ENCODE results near the gene PROM1.

PROM1 gene

GRCh38 chr4:16083241-16084191, at the start of gene PROM1:
PROM1 (minus strand) TSS chr4:16084023; CDS start chr4:16075906, 8,117 bp downstream.
- Mint-ChIP-seq H3K27me3 (peaks cover 84% of the 10 kb centered on the region), H3K36me3 (no peaks in the 10 kb centered on the region), H3K9me3 (peaks cover 2% of the 10 kb centered on the region), H3K4me3 (peak within 1 kb of the TSS; percentile 67), H3K4me1 (peaks cover 26% of the 10 kb centered on the region), H3K27ac (no peak within 1 kb of the TSS)
- ATAC-seq: no peak

GRCh38 chr4:16133406-16133805, 49.6 kb upstream of the PROM1 start:
- no peaks in the 10 kb centered on the region for H3K4me1 Mint-ChIP-seq
- H3K4me3 Mint-ChIP-seq: no peak overlapping the region
- peaks cover 2% of the 10 kb centered on the region for H3K9me3 Mint-ChIP-seq
- no peak for ATAC-seq
- no peak overlapping the region for H3K27ac Mint-ChIP-seq
- H3K27me3 Mint-ChIP-seq: peaks cover 36% of the 10 kb centered on the region
- no peaks in the 10 kb centered on the region for H3K36me3 Mint-ChIP-seq

- Mint-ChIP-seq H3K4me3 (no peak overlapping the region), H3K36me3 (no peaks in the 10 kb centered on the region), H3K4me1 (no peaks in the 10 kb centered on the region), H3K27me3 (peaks cover 24% of the 10 kb centered on the region), H3K9me3 (peaks cover 2% of the 10 kb centered on the region), H3K27ac (no peak overlapping the region)
- ATAC-seq: no peak
Observed at GRCh38 chr4:16131293-16131692, 47.5 kb upstream of the PROM1 start.

- ATAC-seq: no peak
- no peak overlapping the region for H3K27ac Mint-ChIP-seq
- H3K4me3 Mint-ChIP-seq: no peak overlapping the region
- H3K9me3 Mint-ChIP-seq: peaks cover under 1% of the 10 kb centered on the region
- peaks cover 10% of the 10 kb centered on the region for H3K27me3 Mint-ChIP-seq
- H3K36me3 Mint-ChIP-seq: no peaks in the 10 kb centered on the region
- H3K4me1 Mint-ChIP-seq: no peaks in the 10 kb centered on the region
Observed at GRCh38 chr4:16129336-16129735, 45.5 kb upstream of the PROM1 start.

GRCh38 chr4:16126714-16127113, 42.9 kb upstream of the PROM1 start:
- Mint-ChIP-seq H3K36me3 (no peaks in the 10 kb centered on the region), H3K27ac (no peak overlapping the region), H3K4me1 (peaks cover 15% of the 10 kb centered on the region), H3K9me3 (no peaks in the 10 kb centered on the region), H3K4me3 (no peak overlapping the region), H3K27me3 (peaks cover 6% of the 10 kb centered on the region)
- ATAC-seq: no peak

GRCh38 chr4:16125571-16126445, 42.0 kb upstream of the PROM1 start:
- H3K9me3 Mint-ChIP-seq: no peaks in the 10 kb centered on the region
- no peaks in the 10 kb centered on the region for H3K36me3 Mint-ChIP-seq
- peaks cover 15% of the 10 kb centered on the region for H3K4me1 Mint-ChIP-seq
- H3K27me3 Mint-ChIP-seq: peaks cover 6% of the 10 kb centered on the region
- no peak overlapping the region for H3K4me3 Mint-ChIP-seq
- H3K27ac Mint-ChIP-seq: no peak overlapping the region
- ATAC-seq: no peak

GRCh38 chr4:16124232-16124631, 40.4 kb upstream of the PROM1 start:
- ATAC-seq: no peak
- H3K27me3 Mint-ChIP-seq: peaks cover 6% of the 10 kb centered on the region
- H3K4me1 Mint-ChIP-seq: peaks cover 15% of the 10 kb centered on the region
- H3K9me3 Mint-ChIP-seq: no peaks in the 10 kb centered on the region
- H3K4me3 Mint-ChIP-seq: no peak overlapping the region
- H3K36me3 Mint-ChIP-seq: no peaks in the 10 kb centered on the region
- H3K27ac Mint-ChIP-seq: no peak overlapping the region

- Mint-ChIP-seq H3K27ac (no peak overlapping the region), H3K4me3 (no peak overlapping the region), H3K27me3 (peaks cover 6% of the 10 kb centered on the region), H3K4me1 (peaks cover 15% of the 10 kb centered on the region), H3K36me3 (no peaks in the 10 kb centered on the region), H3K9me3 (no peaks in the 10 kb centered on the region)
- ATAC-seq: no peak
Observed at GRCh38 chr4:16123356-16124084, 39.7 kb upstream of the PROM1 start.

- ATAC-seq: peak; percentile 54
- H3K4me3 Mint-ChIP-seq: no peak overlapping the region
- H3K27me3 Mint-ChIP-seq: peaks cover 6% of the 10 kb centered on the region
- H3K4me1 Mint-ChIP-seq: peaks cover 15% of the 10 kb centered on the region
- no peaks in the 10 kb centered on the region for H3K9me3 Mint-ChIP-seq
- H3K27ac Mint-ChIP-seq: no peak overlapping the region
- no peaks in the 10 kb centered on the region for H3K36me3 Mint-ChIP-seq
Observed at GRCh38 chr4:16122784-16123183, 39.0 kb upstream of the PROM1 start.

- Mint-ChIP-seq H3K27me3 (peaks cover 6% of the 10 kb centered on the region), H3K36me3 (no peaks in the 10 kb centered on the region), H3K4me1 (peaks cover 15% of the 10 kb centered on the region), H3K9me3 (no peaks in the 10 kb centered on the region), H3K27ac (no peak overlapping the region), H3K4me3 (no peak overlapping the region)
- ATAC-seq: no peak
Observed at GRCh38 chr4:16122308-16122711, 38.5 kb upstream of the PROM1 start.

- H3K36me3 Mint-ChIP-seq: no peaks in the 10 kb centered on the region
- H3K4me3 Mint-ChIP-seq: no peak overlapping the region
- peaks cover 14% of the 10 kb centered on the region for H3K27me3 Mint-ChIP-seq
- no peak overlapping the region for H3K27ac Mint-ChIP-seq
- no peak for ATAC-seq
- H3K9me3 Mint-ChIP-seq: no peaks in the 10 kb centered on the region
- H3K4me1 Mint-ChIP-seq: peaks cover 15% of the 10 kb centered on the region
Observed at GRCh38 chr4:16120720-16121119, 36.9 kb upstream of the PROM1 start.

GRCh38 chr4:16119981-16120380, 36.2 kb upstream of the PROM1 start:
- no peaks in the 10 kb centered on the region for H3K36me3 Mint-ChIP-seq
- peaks cover 16% of the 10 kb centered on the region for H3K27me3 Mint-ChIP-seq
- no peak for ATAC-seq
- no peaks in the 10 kb centered on the region for H3K9me3 Mint-ChIP-seq
- H3K27ac Mint-ChIP-seq: no peak overlapping the region
- H3K4me3 Mint-ChIP-seq: no peak overlapping the region
- H3K4me1 Mint-ChIP-seq: peaks cover 15% of the 10 kb centered on the region

GRCh38 chr4:16118090-16118489, 34.3 kb upstream of the PROM1 start:
- no peak overlapping the region for H3K4me3 Mint-ChIP-seq
- H3K27me3 Mint-ChIP-seq: peaks cover 10% of the 10 kb centered on the region
- H3K36me3 Mint-ChIP-seq: no peaks in the 10 kb centered on the region
- ATAC-seq: no peak
- H3K9me3 Mint-ChIP-seq: no peaks in the 10 kb centered on the region
- H3K4me1 Mint-ChIP-seq: peaks cover 14% of the 10 kb centered on the region
- no peak overlapping the region for H3K27ac Mint-ChIP-seq

GRCh38 chr4:16117164-16117563, 33.3 kb upstream of the PROM1 start:
- Mint-ChIP-seq H3K27ac (no peak overlapping the region), H3K36me3 (no peaks in the 10 kb centered on the region), H3K27me3 (peaks cover 10% of the 10 kb centered on the region), H3K4me3 (no peak overlapping the region), H3K4me1 (peaks cover 5% of the 10 kb centered on the region), H3K9me3 (no peaks in the 10 kb centered on the region)
- ATAC-seq: no peak

GRCh38 chr4:16116493-16116990, 32.7 kb upstream of the PROM1 start:
- peaks cover 10% of the 10 kb centered on the region for H3K27me3 Mint-ChIP-seq
- H3K4me1 Mint-ChIP-seq: no peaks in the 10 kb centered on the region
- no peaks in the 10 kb centered on the region for H3K36me3 Mint-ChIP-seq
- H3K4me3 Mint-ChIP-seq: no peak overlapping the region
- H3K27ac Mint-ChIP-seq: no peak overlapping the region
- no peaks in the 10 kb centered on the region for H3K9me3 Mint-ChIP-seq
- ATAC-seq: no peak
